Psoas muscle (tissue), 8 donors: ENCODE data around the gene OR5AR1. TPM values are rescaled to one million over a fixed set of nuclear protein-coding genes. Genes with fewer than 3 reads are reported as not detected.

ENCODE experiments used
- ATAC-seq, 4 donors: fragments of 200-7000 bp; cut with Tn5 transposase; one replicate each; pipeline ENCODE4 v1.9.1; 2020; ENCODE audit warnings: moderate library complexity in 3 of 4, mild to moderate bottlenecking in 2 of 4
- DNase-seq, 2 donors: peaks; one replicate each; pipeline ENCODE4 v3.0.0-alpha.2; 2020
- H3K27ac ChIP-seq: fragments of 200-600 bp; one replicate; pipeline ENCODE4 v1.8.0; 2022
- H3K27me3 ChIP-seq, 3 donors: fragments of 200-600 bp in 1 of 3; one replicate each; pipeline versions ENCODE4 v1.6.1 to v1.8.0; 2013 to 2022; ENCODE audit warnings: low read length in 2 of 3, mild to moderate bottlenecking in 2 of 3, moderate library complexity in 1 of 3; ENCODE audit not compliant: insufficient read depth in 3 of 3
- H3K36me3 ChIP-seq, 2 donors: fragments of 200-600 bp in 1 of 2; one replicate each; pipeline versions ENCODE4 v1.6.1 to v1.8.0; 2013 to 2022; ENCODE audit warnings: low read depth in 1 of 2, mild to moderate bottlenecking in 1 of 2, moderate library complexity in 1 of 2; ENCODE audit not compliant: insufficient read depth in 1 of 2
- H3K4me1 ChIP-seq: fragments of 200-600 bp; one replicate; pipeline ENCODE4 v1.8.0; 2022
- H3K4me3 ChIP-seq: fragments of 200-600 bp; one replicate; pipeline ENCODE4 v1.8.0; 2022; ENCODE audit warnings: mild to moderate bottlenecking
- H3K9me3 ChIP-seq: fragments of 200-600 bp; one replicate; pipeline ENCODE4 v1.8.0; 2022
- WGBS, 3 donors: extraction: QIAGEN DNeasy Blood & Tissue Kit; methylation state at CpG; one replicate each; pipeline versions ENCODE4 v1.1.6 to v1.1.7; 2013; 5-methylcytosine and 5-hydroxymethylcytosine counted together
- intact Hi-C, 2 donors: fragments of 100-400 bp; cut with DNase I; formaldehyde crosslinking; loops; one replicate each; pipeline versions ENCODE4 v1.11.0 to v1.14.2; 2022
- polyA plus RNA-seq, 3 donors: library from polyadenylated mRNA; stranded (reverse); fragments of 200-250 nt; gene quantifications; one replicate each; pipeline ENCODE4 v1.2.3, GENCODE V29; 2013
- total RNA-seq, 4 donors: library from RNA; stranded (reverse); fragmentation: NEBNext Ultra II Directional in 2 of 4; extraction: Animal tissue kit (Norgen Biotek cat#: 25700) in 2 of 4; gene quantifications; one replicate each; pipeline versions ENCODE4 v1.2.1 to v1.2.4, GENCODE V29; 2021 to 2023
- TF ChIP-seq, protein P1 (sequence below): fragments of 200-600 bp; IDR thresholded peaks from one replicate; pipeline ENCODE4 v1.8.0; 2022; ENCODE audit warnings: antibody characterized with exemption
- donor health status: healthy with polysubstance abuse.
- donor health status: DM: no; HTN: no; CAD: no; lungs with moderate emphysema.
- donor health status: Bipolar disorder and iron deficiency.
- donor health status: healthy.
- donor health status: DM: yes; HTN: yes; CAD: no.
- donor health status: DM: no; HTN: no; CAD: no.
- donor health status: DM: no; HTN: no; CAD: no.
- donor health status: DM: yes; HTN: yes; CAD: no.

OR5AR1 gene
- total and polyA plus RNA-seq, 7 donors: not detected

DNA sequence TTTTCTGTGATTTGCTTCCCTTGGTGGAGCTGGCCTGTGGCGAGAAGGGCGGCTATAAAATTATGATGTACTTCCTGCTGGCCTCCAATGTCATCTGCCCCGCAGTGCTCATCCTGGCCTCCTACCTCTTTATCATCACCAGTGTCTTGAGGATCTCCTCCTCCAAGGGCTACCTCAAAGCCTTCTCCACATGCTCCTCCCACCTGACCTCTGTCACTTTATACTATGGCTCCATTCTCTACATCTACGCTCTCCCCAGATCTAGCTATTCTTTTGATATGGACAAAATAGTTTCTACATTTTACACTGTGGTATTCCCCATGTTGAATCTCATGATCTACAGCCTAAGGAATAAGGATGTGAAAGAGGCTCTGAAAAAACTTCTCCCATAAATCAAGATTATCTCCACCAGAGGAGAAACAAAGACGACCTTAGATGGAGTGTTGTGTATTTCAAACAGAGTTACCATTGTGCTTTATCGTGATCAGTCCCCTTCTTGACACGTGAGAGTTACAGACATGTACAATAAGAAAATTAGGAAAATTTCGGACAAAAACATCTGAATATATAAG lies 37.5 kb downstream of the OR5AR1 start:
- intact Hi-C loops: no loop called here
- H3K4me3 ChIP-seq: no peak overlapping the region
- no peaks in the 10 kb centered on the region for H3K9me3 ChIP-seq
- H3K36me3 ChIP-seq: no peaks in the 10 kb centered on the region
- no peaks in the 10 kb centered on the region for H3K27me3 ChIP-seq
- ATAC-seq (no peak), DNase-seq (no peak)
- TF ChIP-seq, protein P1, sequence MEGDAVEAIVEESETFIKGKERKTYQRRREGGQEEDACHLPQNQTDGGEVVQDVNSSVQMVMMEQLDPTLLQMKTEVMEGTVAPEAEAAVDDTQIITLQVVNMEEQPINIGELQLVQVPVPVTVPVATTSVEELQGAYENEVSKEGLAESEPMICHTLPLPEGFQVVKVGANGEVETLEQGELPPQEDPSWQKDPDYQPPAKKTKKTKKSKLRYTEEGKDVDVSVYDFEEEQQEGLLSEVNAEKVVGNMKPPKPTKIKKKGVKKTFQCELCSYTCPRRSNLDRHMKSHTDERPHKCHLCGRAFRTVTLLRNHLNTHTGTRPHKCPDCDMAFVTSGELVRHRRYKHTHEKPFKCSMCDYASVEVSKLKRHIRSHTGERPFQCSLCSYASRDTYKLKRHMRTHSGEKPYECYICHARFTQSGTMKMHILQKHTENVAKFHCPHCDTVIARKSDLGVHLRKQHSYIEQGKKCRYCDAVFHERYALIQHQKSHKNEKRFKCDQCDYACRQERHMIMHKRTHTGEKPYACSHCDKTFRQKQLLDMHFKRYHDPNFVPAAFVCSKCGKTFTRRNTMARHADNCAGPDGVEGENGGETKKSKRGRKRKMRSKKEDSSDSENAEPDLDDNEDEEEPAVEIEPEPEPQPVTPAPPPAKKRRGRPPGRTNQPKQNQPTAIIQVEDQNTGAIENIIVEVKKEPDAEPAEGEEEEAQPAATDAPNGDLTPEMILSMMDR: no peak
- 66 to 70% (median 67%) methylated on average over 8 of the region's 8 CpGs for WGBS, 3 donors
- no peaks in the 10 kb centered on the region for H3K4me1 ChIP-seq
- no peak overlapping the region for H3K27ac ChIP-seq

DNA sequence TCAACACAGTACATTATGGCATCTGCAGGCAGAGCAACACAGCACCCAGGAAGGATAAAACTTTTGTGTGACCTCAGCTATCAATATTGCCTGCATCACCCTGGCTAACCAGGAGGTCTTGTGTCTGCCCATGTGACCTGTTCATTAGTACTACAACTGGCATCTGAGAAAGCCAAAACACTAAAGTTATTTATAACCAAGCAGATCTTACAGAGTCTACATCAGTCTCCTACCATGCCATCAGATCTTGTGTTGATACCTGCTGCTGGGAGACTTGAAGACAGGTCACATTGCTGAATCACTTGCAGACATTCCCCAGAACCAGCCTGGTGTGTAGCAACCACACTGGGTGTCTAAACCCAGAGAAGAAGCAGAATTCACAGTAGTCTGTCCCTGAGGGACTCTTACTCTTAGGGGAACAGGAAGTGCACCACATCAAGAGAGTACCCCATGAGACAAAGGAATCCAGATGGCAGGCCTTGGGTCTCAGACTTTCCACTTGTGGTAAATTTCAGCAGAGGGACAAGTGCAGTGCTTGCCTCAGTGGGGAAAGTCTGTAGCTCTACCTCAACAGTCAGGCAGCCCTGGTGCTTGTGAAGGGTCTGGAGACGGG lies 42.4 kb downstream of the OR5AR1 start:
- Histone ChIP-seq H3K4me1 (no peaks in the 10 kb centered on the region), H3K4me3 (no peak overlapping the region), H3K27ac (no peak overlapping the region), H3K27me3 (no peaks in the 10 kb centered on the region), H3K36me3 (no peaks in the 10 kb centered on the region), H3K9me3 (no peaks in the 10 kb centered on the region)
- no peak for ATAC-seq
- 41 to 65% (median 49%) methylated on average over 1 of the region's 1 CpG for WGBS, 3 donors
- intact Hi-C loops: no loop called here
- no peak for DNase-seq
- TF ChIP-seq, protein P1: no peak

DNA sequence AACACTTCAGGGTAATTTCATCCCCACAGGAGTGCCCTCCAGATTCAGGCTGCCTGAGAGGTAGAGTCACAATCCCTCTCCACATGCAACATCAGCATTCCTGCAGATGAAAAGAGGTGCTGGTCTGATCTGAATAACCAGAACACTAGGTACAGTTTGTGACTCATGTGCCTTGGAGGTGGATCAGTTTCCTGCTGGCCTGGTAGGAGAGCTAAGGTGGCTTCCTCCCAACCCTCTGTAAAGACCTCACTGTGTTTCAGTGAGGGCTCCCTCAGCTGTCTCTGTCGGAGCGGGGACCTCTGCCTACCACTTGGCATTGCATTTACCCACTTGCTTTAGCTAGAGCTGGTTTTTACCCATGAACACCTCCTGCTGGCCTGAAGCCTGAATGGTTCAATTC lies 43.0 kb downstream of the OR5AR1 start:
- H3K36me3 ChIP-seq: no peaks in the 10 kb centered on the region
- no peaks in the 10 kb centered on the region for H3K9me3 ChIP-seq
- H3K27me3 ChIP-seq: no peaks in the 10 kb centered on the region
- DNase-seq (no peak), ATAC-seq (no peak)
- no peaks in the 10 kb centered on the region for H3K4me1 ChIP-seq
- H3K27ac ChIP-seq: no peak overlapping the region
- intact Hi-C loops: no loop called here
- TF ChIP-seq, protein P1: no peak
- no peak overlapping the region for H3K4me3 ChIP-seq
- WGBS, 3 donors: 88 to 95% (median 91%) methylated on average over 2 of the region's 2 CpGs

DNA sequence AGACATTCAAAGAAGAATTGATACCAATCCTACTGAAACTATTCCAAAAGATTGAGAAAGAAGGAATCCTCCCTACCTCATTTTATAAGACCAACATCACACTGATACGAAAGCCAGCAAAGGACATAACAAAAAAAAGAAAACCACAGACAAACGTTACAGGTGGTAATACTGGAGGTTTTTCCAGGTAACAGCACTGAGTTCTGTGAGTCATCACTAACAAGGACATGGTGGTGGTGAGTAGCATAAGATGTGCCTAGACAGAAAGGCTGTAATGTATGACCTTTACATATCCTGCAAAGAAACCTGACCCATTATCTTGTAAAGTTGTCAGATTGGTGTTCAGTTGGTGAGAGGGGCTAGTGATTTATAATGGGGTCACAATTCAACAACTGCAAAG lies 50.7 kb downstream of the OR5AR1 start:
- ATAC-seq (no peak), DNase-seq (no peak)
- no peak overlapping the region for H3K27ac ChIP-seq
- intact Hi-C loops: no loop called here
- no peaks in the 10 kb centered on the region for H3K4me1 ChIP-seq
- 55 to 76% (median 67%) methylated on average over 2 of the region's 2 CpGs for WGBS, 3 donors
- no peak overlapping the region for H3K4me3 ChIP-seq
- H3K36me3 ChIP-seq: no peaks in the 10 kb centered on the region
- H3K27me3 ChIP-seq: no peaks in the 10 kb centered on the region
- TF ChIP-seq, protein P1: no peak
- H3K9me3 ChIP-seq: no peaks in the 10 kb centered on the region

Other genes with a start within 250 kb of the OR5AR1 start
- not detected for gene OR5M3, start 190.3 kb upstream of the OR5AR1 start, total RNA-seq
- gene OR5M3, start 190.3 kb upstream of the OR5AR1 start, polyA plus RNA-seq: not detected
- not detected for gene OR5M8, start 172.3 kb upstream of the OR5AR1 start, total RNA-seq
- gene OR5M8, start 172.3 kb upstream of the OR5AR1 start, polyA plus RNA-seq: not detected
- not detected for gene OR5M11, start 120.4 kb upstream of the OR5AR1 start, total RNA-seq
- not detected for gene OR5M11, start 120.4 kb upstream of the OR5AR1 start, polyA plus RNA-seq
- not detected for gene OR5M10, start 86.0 kb upstream of the OR5AR1 start, total RNA-seq
- gene OR5M10, start 86.0 kb upstream of the OR5AR1 start, polyA plus RNA-seq: not detected
- gene OR5M1, start 48.8 kb upstream of the OR5AR1 start, total RNA-seq: not detected
- gene OR5M1, start 48.8 kb upstream of the OR5AR1 start, polyA plus RNA-seq: not detected
- gene OR5AP2, start 21.2 kb upstream of the OR5AR1 start, total RNA-seq: not detected
- gene OR5AP2, start 21.2 kb upstream of the OR5AR1 start, polyA plus RNA-seq: not detected
- not detected for gene OR9G1, start 35.4 kb downstream of the OR5AR1 start, total RNA-seq
- not detected for gene OR9G1, start 35.4 kb downstream of the OR5AR1 start, polyA plus RNA-seq
- not detected for gene OR9G4, start 85.0 kb downstream of the OR5AR1 start, total RNA-seq
- gene OR9G4, start 85.0 kb downstream of the OR5AR1 start, polyA plus RNA-seq: not detected